GM21723 (cell line): ENCODE data around the gene TRAP1.

Experiments
- ATAC-seq: cut with Tn5 transposase; IDR thresholded peaks from one replicate; pipeline ENCODE4 v1.9.1; 2021; ENCODE audit warnings: mild to moderate bottlenecking, moderate library complexity; ENCODE audit not compliant: unreplicated experiment

The TRAP1 gene

DNA sequence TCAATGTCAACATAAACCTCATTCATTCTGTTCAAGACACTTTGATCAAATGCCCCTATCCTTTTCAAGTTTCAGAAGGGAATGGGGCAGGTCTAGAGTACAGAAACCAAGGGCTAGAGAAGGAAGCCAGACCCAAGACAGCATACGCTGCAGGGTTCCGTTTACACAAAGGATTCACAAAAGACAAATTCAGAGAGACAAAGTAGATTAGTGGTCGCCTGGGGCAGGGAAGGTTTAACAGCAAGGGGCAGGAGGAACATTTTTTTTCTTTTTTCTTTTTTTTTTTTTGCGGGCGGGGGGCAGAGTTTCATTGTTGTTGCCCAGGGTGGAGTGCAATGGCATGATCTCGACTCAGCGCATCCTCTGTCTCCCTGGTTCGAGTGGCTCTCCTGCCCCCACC, 19.9 kb upstream of the TRAP1 start:
- ATAC-seq = no peak

DNA sequence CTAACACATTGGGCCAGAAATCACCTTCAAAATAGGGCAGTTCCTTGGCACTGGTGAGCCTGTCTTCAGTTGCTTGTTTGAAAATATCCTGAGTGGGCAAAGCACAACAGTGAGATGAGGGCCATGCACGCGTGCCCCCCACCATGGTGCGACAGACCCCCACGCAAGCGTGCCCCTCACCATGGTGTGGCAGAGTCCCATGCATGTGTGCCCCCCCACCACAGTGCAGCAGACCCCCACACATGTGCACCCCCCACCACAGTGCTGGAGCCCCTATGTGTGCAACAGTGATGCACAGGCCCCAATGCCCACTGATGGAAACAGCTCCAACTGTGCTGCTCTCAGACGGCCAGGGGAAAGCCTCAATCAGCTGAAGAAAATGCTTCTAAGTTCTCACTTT, 18.8 kb upstream of the TRAP1 start:
- ATAC-seq = no peak

DNA sequence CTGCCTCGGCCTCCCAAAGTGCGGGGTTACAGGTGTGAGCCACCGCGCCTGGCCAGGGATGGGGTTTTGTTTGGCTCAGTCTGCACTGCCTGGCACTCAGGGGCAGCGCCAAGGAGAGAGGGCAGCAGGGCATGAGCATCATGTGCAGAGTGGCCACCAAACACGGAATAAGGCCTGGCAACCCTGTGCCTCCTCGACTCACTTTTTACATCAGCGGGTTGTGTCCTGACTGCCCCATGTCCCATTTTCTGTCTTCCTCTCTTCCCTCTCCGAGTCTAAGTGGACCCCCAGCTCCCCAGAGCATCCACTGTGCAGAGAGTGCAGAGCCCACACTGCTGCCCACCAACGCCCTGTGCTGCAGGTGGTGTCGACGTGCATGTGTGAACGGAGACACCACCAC, 18.2 kb upstream of the TRAP1 start:
- no peak for ATAC-seq

DNA sequence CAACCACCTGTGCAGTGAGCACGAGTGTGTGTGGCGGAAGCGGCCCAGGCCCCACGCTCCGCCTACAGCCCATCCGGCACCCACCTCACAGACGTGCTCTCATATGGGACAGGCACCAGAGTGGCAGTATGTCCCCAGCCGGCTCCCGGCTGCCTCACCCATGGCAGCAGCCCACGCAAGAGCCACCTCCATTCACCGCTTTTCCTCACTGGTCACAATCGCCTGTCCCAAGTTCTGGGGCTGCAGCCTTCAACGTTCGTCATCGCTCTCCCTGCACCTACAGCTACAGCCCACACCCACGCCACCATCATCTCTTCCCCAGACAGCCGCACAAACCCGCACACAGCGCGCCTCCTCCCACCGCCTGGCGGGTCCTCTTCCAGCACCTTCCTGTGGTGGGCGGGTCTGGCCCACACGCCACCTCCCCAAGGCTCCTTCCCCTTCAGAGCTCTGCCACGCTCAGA, 17.5 kb upstream of the TRAP1 start:
- no peak for ATAC-seq

DNA sequence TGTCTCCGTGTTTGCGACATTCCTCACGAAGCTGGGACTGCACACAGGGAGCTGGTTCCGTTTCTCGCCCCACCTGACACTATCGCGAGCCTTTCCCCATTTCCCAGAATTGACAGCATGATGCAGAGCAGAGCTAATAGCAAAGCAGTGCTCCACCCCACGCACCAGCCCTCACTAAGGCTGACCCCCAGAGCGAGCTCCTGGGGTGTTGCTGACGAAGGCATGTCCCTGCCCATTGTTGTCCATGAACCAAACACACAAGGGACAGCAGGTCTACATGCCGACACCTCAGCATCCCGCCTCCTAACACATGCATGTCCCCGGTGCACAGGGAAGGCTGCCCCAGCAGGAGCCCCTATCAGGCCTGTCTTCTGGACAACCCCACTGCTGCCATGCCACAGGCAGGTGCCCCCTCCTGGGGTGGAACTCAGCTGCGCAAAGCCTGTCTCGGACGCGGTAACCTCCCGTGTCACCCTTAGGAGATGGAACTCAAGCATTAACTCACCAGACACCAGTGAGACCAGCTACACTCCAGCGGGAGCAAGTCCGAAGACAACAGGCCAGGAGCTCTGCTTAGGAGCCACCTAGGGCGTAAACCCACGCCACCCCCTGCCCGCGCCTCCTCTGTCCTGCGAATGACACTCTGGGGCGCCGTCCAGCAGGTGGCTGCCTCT, 16.9 kb upstream of the TRAP1 start:
- ATAC-seq = no peak

DNA sequence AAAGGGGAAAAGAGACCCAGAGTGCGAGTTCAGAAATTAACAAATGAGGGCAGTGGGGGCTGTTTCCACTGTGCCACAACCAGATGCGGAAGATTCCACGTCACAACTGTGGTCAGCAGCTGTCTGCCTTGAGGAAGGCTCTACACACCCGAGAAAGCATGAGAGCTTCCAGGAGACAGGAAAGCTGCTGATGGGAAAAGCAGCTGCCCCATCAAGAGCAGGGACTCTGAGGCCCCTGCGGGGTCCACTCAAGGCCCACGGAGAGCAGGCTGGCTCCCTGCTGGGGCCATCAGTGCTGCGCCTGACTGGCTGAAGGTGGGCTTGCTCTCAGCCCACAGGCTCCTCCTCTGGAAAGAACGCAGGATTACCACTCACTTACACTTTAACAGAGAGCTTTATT, 14.8 kb upstream of the TRAP1 start:
- ATAC-seq = no peak

DNA sequence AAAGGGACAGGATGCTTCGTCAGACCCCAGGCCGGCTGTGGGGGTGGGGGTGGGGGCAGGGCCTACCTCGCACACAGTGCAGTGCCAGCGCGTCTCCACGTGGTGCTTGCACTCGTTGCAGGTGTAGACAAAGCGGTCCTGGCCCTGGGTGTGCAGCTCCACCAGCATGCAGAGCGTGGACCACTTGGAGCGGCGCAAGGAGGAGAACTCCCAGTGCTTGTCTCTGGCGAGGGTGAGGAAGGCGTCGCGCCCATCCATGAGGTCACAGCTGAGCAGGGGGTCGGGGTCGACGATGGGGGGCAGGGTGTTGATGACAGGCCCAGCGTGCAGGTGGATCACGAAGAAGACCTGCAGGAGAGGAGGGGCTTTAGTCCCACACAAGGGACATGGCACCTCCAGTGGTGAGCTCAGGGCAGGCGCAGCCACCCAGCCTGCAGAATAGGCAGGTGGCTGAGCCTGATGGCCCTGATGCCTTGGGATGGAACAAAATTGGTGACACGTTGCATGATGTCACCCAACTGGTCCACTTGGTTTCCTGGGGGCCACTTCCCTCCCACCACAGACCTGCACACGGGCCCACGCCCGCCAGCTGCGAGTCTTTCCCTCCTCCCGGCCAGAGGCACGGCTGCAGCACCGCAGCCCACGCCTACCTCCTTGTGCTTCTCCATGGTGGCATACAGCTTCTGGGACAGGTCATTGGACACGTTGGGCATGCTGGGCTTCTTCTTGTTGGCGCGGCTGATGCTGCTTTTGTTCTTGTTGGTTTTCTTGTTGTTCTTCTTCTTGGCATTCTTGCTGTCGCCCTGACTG, 14.0 kb upstream of the TRAP1 start:
- no peak for ATAC-seq

DNA sequence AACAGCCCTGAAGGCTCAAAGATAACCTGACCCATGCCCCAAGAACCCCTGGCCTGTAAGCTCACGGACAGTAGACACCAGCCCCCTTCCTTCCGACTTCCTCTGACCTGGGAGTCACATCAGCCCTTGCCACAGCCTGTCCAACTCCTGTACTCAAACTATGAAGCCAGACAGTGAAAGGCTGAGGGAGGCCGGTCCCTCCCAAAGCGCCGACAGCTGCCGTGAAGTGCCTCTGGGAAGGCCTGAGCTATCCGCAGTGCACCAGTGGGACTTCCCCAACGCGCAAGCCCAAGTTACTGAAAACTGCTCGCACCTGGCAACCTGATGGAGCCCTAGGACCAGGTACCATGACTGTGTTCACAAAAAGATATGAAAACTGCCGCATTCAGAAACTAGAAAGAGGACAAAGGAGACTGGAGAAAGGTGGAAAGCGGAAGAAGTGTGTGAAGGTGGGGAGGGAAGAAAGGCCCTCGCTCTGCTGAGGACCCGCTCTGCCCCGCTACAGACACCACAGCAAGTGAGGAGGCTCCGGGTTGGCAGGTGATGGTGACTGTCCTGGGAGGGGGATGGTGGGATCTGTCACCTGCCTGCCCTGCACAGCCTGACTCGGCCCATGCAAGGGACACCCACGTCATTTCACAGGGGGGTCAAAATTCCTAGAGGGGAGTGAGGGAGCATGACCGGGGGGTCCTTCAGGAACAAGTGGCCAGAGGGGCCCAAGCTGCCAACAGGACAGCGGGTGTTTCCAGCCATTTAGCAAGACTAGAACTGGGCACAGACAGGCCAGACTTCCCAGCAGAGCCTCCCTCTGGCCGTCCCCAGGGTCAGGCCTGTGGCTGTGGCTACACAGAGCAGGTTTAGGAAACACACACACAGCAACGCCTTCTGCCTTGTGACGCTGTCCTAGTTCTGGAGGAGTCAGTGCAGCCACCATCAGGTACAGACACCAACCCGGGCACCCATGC, 13.1 kb upstream of the TRAP1 start:
- ATAC-seq = no peak

DNA sequence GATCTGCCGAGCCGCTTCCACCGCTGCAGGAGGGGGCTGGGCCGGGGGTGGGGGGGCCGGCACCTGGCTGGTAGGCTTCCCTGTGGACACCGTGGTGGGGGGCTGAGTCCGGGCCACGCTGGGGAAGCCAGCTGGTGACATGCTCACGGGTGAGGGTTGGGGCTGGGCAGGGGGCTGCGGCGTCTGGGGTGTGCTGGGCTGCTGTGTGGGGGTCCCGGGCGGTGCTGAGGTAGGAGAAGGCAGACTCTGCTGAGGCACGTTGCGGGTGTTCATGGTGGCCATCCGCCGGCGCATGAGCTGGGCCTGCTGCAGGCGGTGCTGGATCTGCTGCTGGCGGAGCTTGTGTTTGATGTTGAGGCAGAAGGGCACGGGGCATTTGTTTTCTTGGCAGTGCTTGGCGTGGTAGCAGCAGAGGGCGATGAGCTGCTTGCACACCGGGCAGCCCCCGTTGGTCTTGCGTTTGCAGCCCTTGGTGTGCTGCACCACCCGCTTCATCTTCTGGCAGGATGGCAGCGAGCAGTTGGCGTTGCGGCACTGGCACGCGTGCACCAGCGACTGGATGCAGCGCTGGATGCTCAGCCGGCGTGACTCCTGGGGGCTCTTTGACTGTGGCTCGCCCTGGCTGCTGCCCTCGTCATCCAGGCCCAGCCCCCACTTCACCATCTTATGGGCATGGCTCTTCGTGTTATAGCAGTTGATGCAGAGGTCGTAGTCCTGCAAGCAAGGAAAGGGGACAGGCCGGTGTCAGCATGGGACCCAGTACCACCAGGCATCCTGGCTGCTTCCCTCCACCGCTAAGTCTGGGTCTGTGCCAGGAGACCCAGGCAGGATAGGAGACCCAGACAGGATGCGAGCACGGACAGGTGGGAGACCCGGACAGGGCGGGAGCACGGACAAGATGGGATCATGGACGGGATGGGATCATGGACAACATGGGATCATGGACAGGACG, 12.1 kb upstream of the TRAP1 start:
- no peak for ATAC-seq

DNA sequence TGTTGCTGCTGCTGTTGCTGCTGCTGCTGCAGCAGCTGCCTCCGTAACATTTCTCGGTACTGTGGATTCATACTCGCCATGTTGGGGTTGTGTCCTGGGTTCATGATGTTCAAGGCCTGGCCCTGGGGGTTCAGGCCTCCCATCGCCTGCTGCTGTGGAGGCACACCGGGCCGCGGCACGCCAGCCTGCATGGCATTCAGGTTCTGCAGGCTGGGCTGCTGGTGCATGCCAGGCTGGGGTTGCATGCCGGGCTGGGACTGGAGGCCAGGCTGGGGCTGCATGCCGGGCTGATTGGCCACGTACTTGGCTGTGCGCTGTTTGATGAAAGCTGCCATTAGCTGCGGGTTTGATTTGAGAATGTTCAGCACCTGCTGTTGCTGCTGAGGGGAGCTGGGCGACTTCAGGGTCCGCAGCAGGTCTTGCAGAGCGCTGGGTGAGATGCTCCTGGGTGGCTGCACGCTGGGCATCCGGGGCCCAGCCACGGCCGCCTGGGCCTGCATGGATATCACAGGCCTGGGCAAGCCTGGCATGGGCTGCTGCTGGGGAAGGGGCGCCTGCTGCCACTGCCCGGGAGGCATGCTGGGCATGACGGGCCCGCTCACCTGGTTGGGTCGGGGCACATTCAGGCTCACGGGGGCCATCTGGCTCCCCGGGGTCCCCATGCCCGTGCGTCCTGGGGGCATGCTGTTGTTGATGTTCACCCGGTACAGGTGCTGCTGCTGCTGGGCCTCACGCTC, 11.3 kb upstream of the TRAP1 start:
- no peak for ATAC-seq

DNA sequence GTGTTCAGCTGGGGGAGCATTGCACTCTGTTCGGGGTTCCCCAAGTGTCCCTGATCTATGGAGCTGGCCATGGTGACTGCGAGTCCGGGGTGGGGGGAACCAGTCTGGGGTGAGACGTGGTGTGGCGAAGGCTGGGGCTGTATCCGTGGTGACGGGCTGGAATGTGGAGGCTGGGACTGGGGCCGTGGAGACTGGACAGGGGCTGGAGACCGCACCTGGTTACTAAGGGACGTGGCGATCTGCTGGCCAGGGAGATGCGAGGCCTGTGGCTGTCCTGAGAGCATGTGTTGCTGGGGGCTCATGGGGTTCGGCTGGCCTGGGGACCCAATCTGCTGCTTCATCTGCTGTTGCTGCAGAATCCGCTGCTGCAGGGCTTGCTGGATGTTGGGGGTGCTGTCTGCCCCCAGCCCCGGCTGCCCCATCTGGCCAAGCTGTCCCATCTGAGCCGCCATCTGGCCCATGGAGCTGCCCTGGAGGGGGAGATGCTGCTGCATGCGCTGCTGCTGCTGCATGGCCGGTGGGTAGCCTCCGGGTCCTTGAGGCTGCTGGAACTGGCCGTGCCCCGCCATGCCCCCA, 10.6 kb upstream of the TRAP1 start:
- no peak for ATAC-seq

DNA sequence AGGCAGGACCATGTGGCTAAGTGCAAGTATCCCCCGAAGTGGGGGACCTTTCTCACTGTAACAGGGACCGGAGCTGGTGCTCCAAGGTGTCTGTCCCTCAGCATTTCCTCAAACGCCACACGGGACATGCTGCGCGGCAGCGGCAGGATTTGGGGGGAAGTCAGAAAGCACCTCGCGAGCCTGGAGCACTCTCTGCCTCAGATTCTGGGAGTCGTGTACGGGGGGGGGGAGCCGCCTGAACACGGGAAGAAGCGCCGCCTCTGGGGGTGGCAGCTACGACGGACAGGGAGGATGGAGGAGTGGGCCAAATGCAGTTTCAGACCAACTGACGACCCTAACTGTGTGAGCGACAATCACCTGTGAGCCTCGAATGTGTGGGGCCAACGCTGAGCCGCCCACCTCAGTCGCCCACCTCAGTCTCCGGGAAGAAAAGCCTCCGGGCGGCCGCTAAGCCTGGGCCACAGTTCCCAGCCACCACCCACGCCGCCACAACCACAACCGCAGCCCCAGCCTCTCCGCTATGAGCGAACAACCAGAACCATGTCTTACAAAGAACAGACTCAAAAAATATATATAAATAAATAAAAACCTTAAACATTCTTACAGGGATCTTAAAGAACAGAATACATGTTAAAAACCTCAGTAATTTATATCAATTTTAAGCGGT, 8.8 kb upstream of the TRAP1 start:
- ATAC-seq = no peak

DNA sequence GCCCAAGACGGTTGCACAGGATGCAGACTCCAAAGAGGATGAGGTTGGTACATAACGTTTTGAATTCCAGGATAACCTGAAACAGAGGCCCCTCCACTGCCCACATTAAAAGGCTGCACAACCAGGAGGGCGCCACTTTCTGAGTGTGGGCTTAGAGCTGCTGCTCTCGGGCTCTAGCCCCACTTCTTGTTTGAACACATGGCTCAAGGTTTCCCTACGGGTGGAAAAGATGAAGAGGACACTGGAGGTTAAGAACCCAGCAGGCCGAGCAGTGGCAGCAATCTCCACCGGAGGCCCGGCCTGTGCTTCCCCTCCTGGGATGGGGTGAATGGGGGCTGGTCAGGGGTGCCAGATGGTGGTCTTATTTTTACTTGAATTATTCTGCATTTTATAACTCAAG, 8.0 kb upstream of the TRAP1 start:
- ATAC-seq = no peak

DNA sequence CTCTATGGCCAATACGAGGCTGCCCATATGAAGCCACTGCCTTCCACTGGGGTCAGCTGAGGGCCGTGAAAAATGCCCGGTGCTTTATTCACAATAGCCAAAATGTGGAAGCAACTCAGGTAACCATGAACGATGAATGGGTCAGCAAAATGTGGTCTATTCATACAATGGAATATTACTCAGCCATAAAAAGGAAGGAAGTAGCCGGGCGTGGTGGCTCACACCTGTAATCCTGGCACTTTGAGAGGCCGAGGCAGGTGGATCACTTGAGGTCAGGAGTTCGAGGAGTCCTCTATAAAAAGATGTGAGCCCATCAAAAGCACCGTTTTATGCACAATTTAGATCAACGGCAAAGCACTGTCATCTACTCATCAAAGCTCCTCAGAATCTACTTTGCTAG, 5.2 kb upstream of the TRAP1 start:
- no peak for ATAC-seq

DNA sequence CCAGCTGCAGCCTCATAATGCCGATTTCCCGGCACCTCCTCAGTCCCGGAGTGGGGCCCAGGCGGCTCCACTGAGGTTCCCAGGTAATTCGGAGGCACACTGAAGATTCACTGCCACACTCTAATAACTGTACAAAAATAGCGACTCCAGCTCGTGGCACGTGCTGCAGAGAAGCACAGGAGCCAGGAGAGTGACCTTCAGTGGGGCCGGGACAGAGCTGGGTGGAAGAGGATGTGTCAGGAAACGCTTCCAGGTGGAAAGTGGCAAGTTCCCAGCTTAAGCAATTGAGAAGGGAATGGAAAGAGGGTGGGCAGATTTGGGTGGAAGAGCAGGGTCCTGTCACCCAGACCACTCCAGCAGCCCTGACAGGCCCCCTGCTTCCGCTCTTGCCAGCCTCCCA, 3.1 kb upstream of the TRAP1 start:
- no peak for ATAC-seq

DNA sequence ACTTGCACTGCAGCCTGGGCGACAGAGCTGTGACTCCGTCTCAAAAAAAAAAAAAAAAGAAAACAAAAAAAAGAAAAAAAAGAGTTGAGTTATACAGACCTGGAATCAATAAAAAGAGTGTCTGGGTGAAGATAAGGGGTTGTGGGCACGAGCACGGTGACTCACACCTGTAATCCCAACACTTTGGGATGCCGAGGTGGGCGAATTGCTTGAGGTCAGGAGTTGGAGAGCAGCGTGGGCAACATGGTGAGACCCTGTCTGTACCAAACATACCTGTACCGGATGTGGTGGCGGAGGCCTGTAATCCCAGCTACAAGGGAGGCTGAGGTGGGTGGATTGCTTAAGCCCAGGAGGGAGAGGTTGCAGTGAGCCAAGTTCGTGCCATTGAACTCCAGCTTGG, 1.3 kb upstream of the TRAP1 start:
- no peak for ATAC-seq

DNA sequence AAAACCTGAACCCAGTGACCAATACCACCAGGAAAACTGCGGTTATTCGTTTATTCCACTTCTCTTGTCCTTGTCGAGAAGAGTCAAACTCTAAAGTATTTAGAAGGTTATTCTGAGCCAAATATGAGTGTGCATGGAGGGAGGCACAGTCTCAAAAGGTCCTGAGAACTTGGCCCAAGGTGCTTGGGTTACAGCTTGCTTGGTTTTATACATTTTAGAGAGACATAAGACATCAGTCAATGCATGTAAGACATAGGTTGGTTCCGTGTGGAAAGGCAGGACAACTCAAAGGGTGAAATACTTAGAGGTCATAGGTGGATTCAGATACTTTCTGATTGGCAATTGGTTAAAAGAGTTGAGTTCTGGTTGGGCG, 681 bp upstream of the TRAP1 start:
- no peak for ATAC-seq

DNA sequence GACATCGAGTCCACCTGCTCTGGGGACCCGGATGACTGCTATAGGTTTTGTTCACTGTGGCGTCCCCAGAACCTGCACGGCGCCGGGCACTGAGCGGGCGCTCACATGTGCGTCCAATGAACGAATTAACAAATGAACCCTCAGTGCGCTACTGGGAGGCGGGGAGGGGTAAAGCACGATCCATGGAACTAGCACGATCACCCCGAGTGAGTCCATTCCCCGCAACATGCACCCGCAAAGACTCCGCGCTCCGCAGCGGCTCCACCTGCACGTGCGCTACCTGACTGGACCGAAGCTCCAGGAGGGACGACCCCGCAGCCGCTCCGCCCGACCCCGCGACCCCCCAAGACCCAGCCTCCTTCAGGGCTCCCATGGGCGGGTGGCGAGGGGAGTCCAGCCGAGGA, 491 bp downstream of the TRAP1 start:
- peak; percentile 37 for ATAC-seq

DNA sequence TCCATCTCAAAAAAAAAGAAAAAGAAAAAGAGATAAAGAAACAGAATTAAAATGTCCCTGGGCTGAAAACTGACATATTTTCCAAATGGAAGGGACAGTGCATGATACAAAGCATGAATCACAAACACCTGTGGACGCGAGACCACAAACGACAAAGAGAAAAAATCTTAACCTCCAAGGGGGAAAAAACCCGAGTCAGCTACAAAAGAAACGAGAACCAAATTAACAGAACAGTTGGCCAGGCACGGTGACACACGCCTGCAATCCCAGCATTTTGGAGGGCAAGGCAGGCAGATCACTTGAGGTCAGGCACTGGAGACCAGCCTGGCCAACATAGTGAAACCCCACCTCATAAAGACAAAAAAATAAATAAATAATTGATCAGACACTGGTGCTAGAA, 1.9 kb downstream of the TRAP1 start:
- ATAC-seq = no peak
